Loucy (cell line): ENCODE data around the gene PEX14.

ENCODE experiments used
- H2AFZ ChIP-seq: fragments of 200-600 bp; sonication (generic); 2 replicates; pipeline ENCODE4 v1.6.0; 2016; ENCODE audit warnings: antibody characterized with exemption, mild to moderate bottlenecking, low read length, moderate library complexity
- H3F3A ChIP-seq: fragments of 200-600 bp; 2 replicates; pipeline ENCODE4 v1.6.0; 2016; ENCODE audit warnings: antibody characterized with exemption, low read depth, mild to moderate bottlenecking
- H3K27me3 ChIP-seq: fragments of 200-600 bp; sonication (generic); 2 replicates; pipeline ENCODE4 v1.6.1; 2014; ENCODE audit warnings: low read length, mild to moderate bottlenecking; ENCODE audit not compliant: insufficient read depth, poor library complexity, severe bottlenecking
- H3K36me3 ChIP-seq: fragments of 200-600 bp; sonication (generic); 2 replicates; pipeline ENCODE4 v1.6.1; 2016; ENCODE audit warnings: low read length; ENCODE audit not compliant: insufficient read depth
- H3K4me1 ChIP-seq: fragments of 200-600 bp; sonication (generic); 2 replicates; pipeline ENCODE4 v1.5.1; 2014; ENCODE audit warnings: low read length, mild to moderate bottlenecking; ENCODE audit not compliant: insufficient read depth, poor library complexity, severe bottlenecking
- H3K4me2 ChIP-seq: fragments of 200-600 bp; sonication (generic); 2 replicates; pipeline ENCODE4 v1.6.0; 2014; ENCODE audit warnings: antibody characterized with exemption, low read length, low read depth, mild to moderate bottlenecking; ENCODE audit not compliant: poor library complexity, severe bottlenecking
- H3K4me3 ChIP-seq: fragments of 200-600 bp; sonication (generic); 2 replicates; pipeline ENCODE4 v1.5.1; 2014; ENCODE audit warnings: low read length, mild to moderate bottlenecking, mixed read lengths; ENCODE audit not compliant: poor library complexity, severe bottlenecking
- H3K79me2 ChIP-seq: fragments of 200-600 bp; sonication (generic); 2 replicates; pipeline ENCODE4 v1.6.1; 2014; ENCODE audit warnings: low read length; ENCODE audit not compliant: insufficient read depth
- H3K9ac ChIP-seq: fragments of 200-600 bp; sonication (generic); 2 replicates; pipeline ENCODE4 v1.6.0; 2014; ENCODE audit warnings: mild to moderate bottlenecking, low read depth, low read length, moderate library complexity; ENCODE audit not compliant: poor library complexity, severe bottlenecking
- H3K9me2 ChIP-seq: fragments of 200-600 bp; sonication (generic); replicated peaks from 2 replicates; pipeline ENCODE4 v1.6.1; 2016; ENCODE audit warnings: low read depth, low read length, mixed read lengths
- H3K9me3 ChIP-seq: fragments of 200-600 bp; sonication (generic); 2 replicates; pipeline ENCODE4 v1.6.1; 2014; ENCODE audit warnings: mild to moderate bottlenecking, antibody characterized with exemption, low read length, low read depth; ENCODE audit not compliant: insufficient read depth
- H4K20me1 ChIP-seq: fragments of 200-600 bp; sonication (generic); 2 replicates; pipeline ENCODE4 v1.6.0; 2014; ENCODE audit warnings: antibody characterized with exemption, low read length, mild to moderate bottlenecking; ENCODE audit not compliant: insufficient read depth, poor library complexity, severe bottlenecking
- CTCF ChIP-seq: fragments of 200-600 bp; sonication (generic); conservative IDR thresholded peaks from 2 replicates; pipeline ENCODE4 v1.5.1; 2014; ENCODE audit warnings: mild to moderate bottlenecking, antibody characterized with exemption, low read length
- EZH2phosphoT487 ChIP-seq: fragments of 200-600 bp; IDR thresholded peaks from 2 replicates; pipeline ENCODE4 v1.6.1; 2018; ENCODE audit warnings: antibody characterized with exemption, mild to moderate bottlenecking, moderate library complexity, borderline replicate concordance

Gene PEX14

GRCh38 chr1:10626791-10627410 lies 152.2 kb downstream of the PEX14 start:
- H3K4me1 ChIP-seq: peaks cover 4% of the 10 kb centered on the region
- no peaks in the 10 kb centered on the region for H3K27me3 ChIP-seq
- TF ChIP-seq EZH2phosphoT487: no peak
- H3K9me3 ChIP-seq: no peaks in the 10 kb centered on the region
- H3K36me3 ChIP-seq: peaks cover 37% of the 10 kb centered on the region; the same call in 1 of the 2 replicates
- no peak overlapping the region for H3K4me3 ChIP-seq
- H3K9ac ChIP-seq: no peak overlapping the region
- H3K4me2 ChIP-seq: no peak overlapping the region
- no peaks in the 10 kb centered on the region for H4K20me1 ChIP-seq
- H2AFZ ChIP-seq: no peak overlapping the region
- H3K79me2 ChIP-seq: no peaks in the 10 kb centered on the region
- H3F3A ChIP-seq: no peaks in the 10 kb centered on the region
- H3K9me2 ChIP-seq: no peaks in the 10 kb centered on the region

DNA sequence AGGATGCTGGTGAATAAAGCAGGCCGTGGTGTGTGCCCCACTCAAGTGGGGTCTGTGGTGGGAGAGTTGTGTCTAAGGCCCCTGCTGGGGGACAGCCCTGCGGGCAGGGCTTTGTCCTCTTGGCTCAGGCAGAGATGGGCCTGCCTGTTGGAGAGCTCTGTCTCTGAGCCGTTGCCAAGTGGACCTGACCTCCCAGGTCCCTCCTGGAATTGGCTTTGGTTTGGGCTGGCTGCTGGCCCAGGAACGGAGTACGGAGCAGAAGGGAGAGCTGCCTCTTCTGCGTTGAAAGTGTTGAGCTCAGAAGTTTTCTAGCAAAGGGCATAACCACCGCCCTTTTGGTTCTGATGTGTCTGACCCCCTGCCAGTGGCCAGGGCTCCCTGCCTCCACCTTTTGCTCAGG lies 153.9 kb downstream of the PEX14 start:
- Histone ChIP-seq H3K27me3 (no peaks in the 10 kb centered on the region), H3K36me3 (peaks cover 27% of the 10 kb centered on the region; the same call in 1 of the 2 replicates), H3K9me3 (no peaks in the 10 kb centered on the region), H3K4me1 (peaks cover 4% of the 10 kb centered on the region), H3K9me2 (no peaks in the 10 kb centered on the region), H3K4me3 (no peak overlapping the region), H4K20me1 (no peaks in the 10 kb centered on the region), H2AFZ (no peak overlapping the region), H3F3A (no peaks in the 10 kb centered on the region), H3K4me2 (no peak overlapping the region), H3K79me2 (no peaks in the 10 kb centered on the region), H3K9ac (no peak overlapping the region)
- TF ChIP-seq CTCF: no peak
- no peak for TF ChIP-seq EZH2phosphoT487

DNA sequence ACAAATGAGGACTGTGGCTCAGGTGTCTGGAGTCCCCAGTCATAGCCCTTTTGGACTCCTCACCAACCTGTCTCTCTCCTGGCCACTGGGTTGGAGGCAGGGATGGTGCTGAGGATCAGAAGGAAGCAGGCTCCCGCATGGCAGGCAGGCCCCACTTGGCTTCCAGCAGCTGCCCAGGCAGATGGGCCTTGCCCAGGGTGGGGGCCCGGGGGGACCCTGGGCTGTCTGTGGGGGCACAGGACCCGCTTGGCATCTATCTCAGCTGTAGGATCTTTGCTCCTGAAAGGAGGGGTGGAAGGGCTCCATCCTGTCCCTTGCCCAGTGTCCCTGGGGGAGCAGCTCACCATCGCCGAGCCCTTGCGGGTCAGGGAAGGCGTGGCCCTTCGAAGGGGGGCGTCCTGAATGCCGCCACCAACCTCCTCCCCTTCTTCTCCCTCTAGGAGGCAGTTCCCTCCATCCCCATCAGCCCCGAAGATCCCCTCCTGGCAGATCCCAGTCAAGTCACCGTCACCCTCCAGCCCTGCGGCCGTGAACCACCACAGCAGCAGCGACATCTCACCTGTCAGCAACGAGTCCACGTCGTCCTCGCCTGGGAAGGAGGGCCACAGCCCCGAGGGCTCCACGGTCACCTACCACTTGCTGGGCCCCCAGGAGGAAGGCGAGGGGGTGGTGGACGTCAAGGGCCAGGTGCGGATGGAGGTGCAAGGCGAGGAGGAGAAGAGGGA lies 154.5 kb downstream of the PEX14 start:
- H3K4me3 ChIP-seq: no peak overlapping the region
- peaks cover 22% of the 10 kb centered on the region; the same call in 1 of the 2 replicates for H3K36me3 ChIP-seq
- no peak overlapping the region for H2AFZ ChIP-seq
- no peak overlapping the region for H3K9ac ChIP-seq
- no peaks in the 10 kb centered on the region for H3F3A ChIP-seq
- peaks cover 4% of the 10 kb centered on the region for H3K4me1 ChIP-seq
- H4K20me1 ChIP-seq: no peaks in the 10 kb centered on the region
- no peaks in the 10 kb centered on the region for H3K9me3 ChIP-seq
- no peak overlapping the region for H3K4me2 ChIP-seq
- H3K27me3 ChIP-seq: no peaks in the 10 kb centered on the region
- TF ChIP-seq CTCF (no peak), EZH2phosphoT487 (no peak)
- no peaks in the 10 kb centered on the region for H3K9me2 ChIP-seq
- H3K79me2 ChIP-seq: no peaks in the 10 kb centered on the region
